ENCODE results near the gene PNPLA7.

DNA sequence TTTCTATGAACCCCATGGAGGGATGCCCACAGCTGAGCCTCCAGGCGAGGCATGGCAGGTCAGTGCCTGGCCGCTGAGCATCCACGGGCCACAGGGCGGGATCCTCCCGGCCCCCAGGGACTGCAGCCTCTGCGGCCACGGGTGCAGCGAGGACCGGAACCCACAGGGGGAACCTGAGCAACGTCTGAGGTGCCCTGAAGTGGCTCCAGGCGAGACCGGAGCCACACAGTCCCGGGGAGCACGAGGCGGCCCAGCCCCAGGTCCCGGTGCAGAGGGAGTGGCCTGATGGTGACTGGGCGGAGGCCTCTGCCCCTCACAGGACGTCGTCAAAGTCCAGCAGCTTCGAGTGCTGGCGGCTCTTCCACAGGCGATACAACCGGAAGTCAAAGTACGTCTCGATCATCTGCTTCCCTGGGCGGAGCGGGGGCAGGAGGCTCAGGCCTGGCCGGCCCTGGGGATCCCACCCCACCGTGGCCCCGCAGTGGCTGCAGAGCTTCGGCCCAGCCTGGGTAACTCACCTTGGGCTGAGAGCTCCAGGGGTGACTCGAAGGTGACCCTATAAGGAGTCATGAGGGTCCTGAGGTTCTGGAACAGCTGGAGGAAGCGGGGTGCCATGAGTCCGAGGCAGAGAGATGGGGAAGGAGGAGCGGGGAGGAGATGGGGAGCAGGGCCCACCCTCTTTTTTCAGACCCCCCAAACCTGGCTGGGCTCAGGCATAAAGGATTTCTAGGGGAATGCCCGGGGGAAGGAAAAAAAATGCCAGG lies 100.9 kb downstream of the PNPLA7 start:
- TF ChIP-seq ZKSCAN8 (CRISPR knock-in tag; IDR thresholded peaks at IDR 0.05; ENCODE audit: borderline replicate concordance), result no peak
- TF ChIP-seq PHF21A (CRISPR knock-in tag; IDR thresholded peaks at IDR 0.05), result no peak
- TF ChIP-seq MYC (CRISPR knock-in tag; IDR thresholded peaks at IDR 0.05; ENCODE audit: borderline replicate concordance), result no peak

All from HepG2 (cell line).